Endothelial cell of umbilical vein (primary cell): ENCODE data around the gene PCGF5. TPM values are rescaled to one million over a fixed set of nuclear protein-coding genes. Genes with fewer than 3 reads are reported as not detected.

Experiments
- BruUV-seq: library from RNA; stranded (reverse); fragments of 400-500 nt; replicated peaks from 2 replicates; lab custom pipeline; 2021; lab: Mats Ljungman, UMichigan
- CTCF ChIA-PET: fragments of 300-600, 350-600 bp; sonication (Branson Sonifier 250); formaldehyde crosslinking; loops from one replicate; lab custom pipeline; 2021; ENCODE audit warnings: antibody characterized with exemption, inconsistent platforms; lab: Charles Lee
- POLR2A ChIA-PET: fragments of 300-600, 350-600 bp; sonication (Branson Sonifier 250); formaldehyde crosslinking; loops from one replicate; lab custom pipeline; 2021; ENCODE audit warnings: antibody characterized with exemption, inconsistent platforms; lab: Charles Lee
- DNase-seq: peaks from one replicate; pipeline ENCODE4 v3.0.0-alpha.2; 2011; ENCODE audit warnings: low read depth, low spot score
- FAIRE-seq: peaks from 2 replicates; lab custom pipeline; 2011; peaks lifted over from hg19 to GRCh38; lab: Jason Lieb, UNC
- H2AFZ ChIP-seq: 2 replicates; pipeline ENCODE4 v1.6.0; 2012; ENCODE audit warnings: low read depth, low read length, control low read depth, inconsistent platforms
- H3K27ac ChIP-seq: 2 replicates; pipeline ENCODE4 v1.5.1; 2011; ENCODE audit warnings: low read depth, mild to moderate bottlenecking, control low read depth, low read length, moderate library complexity; ENCODE audit not compliant: insufficient read depth
- H3K27me3 ChIP-seq, 2 experiments: 2 replicates each; pipeline versions ENCODE4 v1.6.0 to v1.6.1; 2011; ENCODE audit warnings: low read length in 2 of 2, mixed read lengths in 1 of 2; ENCODE audit not compliant: control insufficient read depth in 2 of 2, insufficient read depth in 2 of 2
- H3K36me3 ChIP-seq, 2 experiments: 2 replicates in 1 of 2; 3 replicates in 1 of 2; pipeline ENCODE4 v1.5.1; 2011; ENCODE audit warnings: low read length in 2 of 2, mild to moderate bottlenecking in 1 of 2, moderate library complexity in 1 of 2; ENCODE audit not compliant: control insufficient read depth in 2 of 2, insufficient read depth in 2 of 2; ENCODE audit errors: extremely low read depth in 1 of 2
- H3K4me1 ChIP-seq: 3 replicates; pipeline ENCODE4 v1.5.1; 2011; ENCODE audit warnings: mild to moderate bottlenecking, low read length; ENCODE audit not compliant: control insufficient read depth, insufficient read depth; ENCODE audit errors: extremely low read depth
- H3K4me2 ChIP-seq: 2 replicates; pipeline ENCODE4 v1.6.1; 2011; ENCODE audit warnings: low read length, control low read depth, mixed read lengths; ENCODE audit not compliant: insufficient read depth
- H3K4me3 ChIP-seq, 3 experiments: fragments of 200-600 bp in 1 of 3; sonication (generic), shearing (Covaris generic) in 1 of 3; replicated peaks in 1 of 3; 2 replicates each; pipeline ENCODE4 v1.5.1; 2011 to 2016; ENCODE audit warnings: control low read depth in 3 of 3, low read length in 3 of 3, mild to moderate bottlenecking in 2 of 3, inconsistent platforms in 1 of 3, low read depth in 1 of 3, moderate library complexity in 1 of 3; ENCODE audit not compliant: insufficient read depth in 1 of 3
- H3K79me2 ChIP-seq: 2 replicates; pipeline ENCODE4 v1.6.0; 2012; ENCODE audit warnings: low read length, inconsistent platforms; ENCODE audit not compliant: control insufficient read depth, insufficient read depth
- H3K9ac ChIP-seq: replicated peaks from 2 replicates; pipeline ENCODE3; 2011; ENCODE audit warnings: low read length, control low read depth; ENCODE audit not compliant: insufficient read depth; ENCODE audit errors: extremely low read depth
- H3K9me1 ChIP-seq: replicated peaks from 3 replicates; pipeline ENCODE4 v1.6.0; 2011; ENCODE audit warnings: mild to moderate bottlenecking, low read length; ENCODE audit not compliant: control insufficient read depth, insufficient read depth; ENCODE audit errors: extremely low read depth
- H3K9me3 ChIP-seq: replicated peaks from 2 replicates; pipeline ENCODE4 v1.5.1; 2012; ENCODE audit warnings: low read length, inconsistent platforms; ENCODE audit not compliant: control insufficient read depth, insufficient read depth
- H4K20me1 ChIP-seq: replicated peaks from 2 replicates; pipeline ENCODE3; 2011; ENCODE audit warnings: mild to moderate bottlenecking, low read length; ENCODE audit not compliant: control insufficient read depth, insufficient read depth; ENCODE audit errors: extremely low read depth
- EZH2 ChIP-seq: IDR thresholded peaks from 2 replicates; pipeline ENCODE4 v1.6.1; 2012; ENCODE audit warnings: borderline replicate concordance, low read depth, mild to moderate bottlenecking, moderate library complexity, low read length, inconsistent platforms; ENCODE audit not compliant: severe bottlenecking
- FOS ChIP-seq: IDR thresholded peaks from 2 replicates; pipeline ENCODE4 v1.6.1; 2011; ENCODE audit warnings: mild to moderate bottlenecking, low read length, moderate library complexity, borderline replicate concordance; ENCODE audit not compliant: insufficient read depth
- GATA2 ChIP-seq: IDR thresholded peaks from 2 replicates; pipeline ENCODE4 v1.7.0; 2011; ENCODE audit warnings: low read depth, mild to moderate bottlenecking, moderate library complexity, mixed read lengths, low read length; ENCODE audit not compliant: insufficient read length, insufficient read depth
- JUN ChIP-seq: IDR thresholded peaks from 2 replicates; pipeline ENCODE4 v1.6.1; 2011; ENCODE audit warnings: borderline replicate concordance, low read depth; ENCODE audit not compliant: insufficient read length, insufficient read depth
- MYC ChIP-seq: IDR thresholded peaks from one replicate; pipeline ENCODE4 v1.6.1; 2011; ENCODE audit warnings: mild to moderate bottlenecking, low read depth, low read length
- POLR2A ChIP-seq: IDR thresholded peaks from 2 replicates; pipeline ENCODE4 v1.6.1; 2012; ENCODE audit warnings: low read depth, mild to moderate bottlenecking, control low read depth, low read length
- POLR2AphosphoS5 ChIP-seq: IDR thresholded peaks from 2 replicates; pipeline ENCODE4 v1.6.1; 2012; ENCODE audit warnings: low read depth, mild to moderate bottlenecking, control low read depth, low read length, moderate library complexity; ENCODE audit not compliant: insufficient read depth
- dilution Hi-C: fragments of 300-500 bp; cut with MboI; formaldehyde crosslinking; loops from one replicate; pipeline ENCODE4 v1.15.0; 2019; ENCODE audit warnings: low sequenced_read_pairs; ENCODE audit not compliant: extremely low pct_ligation_motif_present
- intact Hi-C: fragments of 100-400 bp; cut with micrococcal nuclease; formaldehyde crosslinking; loops from one replicate; pipeline ENCODE4 v1.10.0; 2022
- polyA plus RNA-seq, 4 experiments: library from polyadenylated mRNA; depleted of rRNA in 3 of 4; stranded (reverse) in 3 of 4; unstranded in 1 of 4; fragments of >200 nt; gene quantifications; 2 replicates each; pipeline versions ENCODE4 v1.2.1 to v1.2.3, GENCODE V29; 2011 to 2012; ENCODE audit warnings: missing spikeins in 1 of 4
- total RNA-seq: library from RNA; stranded (reverse); gene quantifications from 2 replicates; pipeline ENCODE4 v1.2.3, GENCODE V29; 2021
- TF ChIP-seq, protein P1 (sequence below): IDR thresholded peaks from 2 replicates; pipeline ENCODE4 v1.6.1; 2011; ENCODE audit not compliant: insufficient read depth, insufficient read length
- TF ChIP-seq, protein P2 (sequence below), 2 donors: IDR thresholded peaks; 1 replicate in 1 of 2; 2 replicates in 1 of 2; pipeline ENCODE4 v1.5.1; 2011; ENCODE audit warnings: low read length in 2 of 2, mild to moderate bottlenecking in 2 of 2, moderate library complexity in 2 of 2, control low read depth in 1 of 2, inconsistent platforms in 1 of 2, low read depth in 1 of 2; ENCODE audit not compliant: insufficient read depth in 1 of 2; ENCODE audit errors: extremely low read depth in 1 of 2

Gene PCGF5
- total and polyA plus RNA-seq, 2 donors (not counting 3 experiments of a cell fraction or from before 2014, with no cell fraction given) = 25.0 to 29.8 TPM

DNA sequence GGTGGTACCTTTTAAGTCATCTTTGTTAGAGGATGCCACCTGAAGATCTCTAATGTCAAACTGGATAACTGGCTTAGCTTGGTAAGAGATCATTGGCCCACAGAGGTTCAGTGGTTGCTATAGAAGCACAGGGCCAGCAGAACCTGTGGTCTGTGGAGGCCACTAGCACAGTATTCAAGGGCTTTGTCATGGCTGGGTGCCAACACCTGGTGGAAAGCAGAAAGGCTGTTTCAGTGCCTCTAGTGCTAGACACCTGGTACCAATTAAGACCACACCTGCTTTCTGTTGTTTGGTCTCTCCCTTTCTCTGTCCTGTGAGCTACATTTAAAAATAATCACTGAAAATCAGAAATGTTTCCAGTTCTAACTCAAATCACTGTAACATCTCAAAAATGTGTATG is 10.0 kb upstream of the PCGF5 start:
- dilution Hi-C loops (no loop called here), intact Hi-C loops (no loop called here)
- no peaks in the 10 kb centered on the region for H3K4me1 ChIP-seq
- no peaks in the 10 kb centered on the region for H3K79me2 ChIP-seq
- H3K36me3 ChIP-seq = no peaks in the 10 kb centered on the region
- H3K27ac ChIP-seq = no peak overlapping the region
- H3K4me3 ChIP-seq = no peak overlapping the region
- H4K20me1 ChIP-seq = no peaks in the 10 kb centered on the region
- no peaks in the 10 kb centered on the region for H3K9me1 ChIP-seq
- no peak for FAIRE-seq
- H3K9ac ChIP-seq = no peak overlapping the region
- no peak for TF ChIP-seq EZH2
- TF ChIP-seq POLR2AphosphoS5 = no peak
- TF ChIP-seq, protein P1, sequence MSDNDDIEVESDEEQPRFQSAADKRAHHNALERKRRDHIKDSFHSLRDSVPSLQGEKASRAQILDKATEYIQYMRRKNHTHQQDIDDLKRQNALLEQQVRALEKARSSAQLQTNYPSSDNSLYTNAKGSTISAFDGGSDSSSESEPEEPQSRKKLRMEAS = no peak
- no peak for TF ChIP-seq GATA2
- no peak for TF ChIP-seq POLR2A
- no peak for TF ChIP-seq FOS
- DNase-seq = no peak
- ChIA-PET POLR2A (no interaction called here), CTCF (no interaction called here)
- no peak overlapping the region for H2AFZ ChIP-seq
- H3K9me3 ChIP-seq = no peaks in the 10 kb centered on the region
- no peak overlapping the region for H3K4me2 ChIP-seq
- no TSS peak for BruUV-seq
- no peaks in the 10 kb centered on the region for H3K27me3 ChIP-seq

DNA sequence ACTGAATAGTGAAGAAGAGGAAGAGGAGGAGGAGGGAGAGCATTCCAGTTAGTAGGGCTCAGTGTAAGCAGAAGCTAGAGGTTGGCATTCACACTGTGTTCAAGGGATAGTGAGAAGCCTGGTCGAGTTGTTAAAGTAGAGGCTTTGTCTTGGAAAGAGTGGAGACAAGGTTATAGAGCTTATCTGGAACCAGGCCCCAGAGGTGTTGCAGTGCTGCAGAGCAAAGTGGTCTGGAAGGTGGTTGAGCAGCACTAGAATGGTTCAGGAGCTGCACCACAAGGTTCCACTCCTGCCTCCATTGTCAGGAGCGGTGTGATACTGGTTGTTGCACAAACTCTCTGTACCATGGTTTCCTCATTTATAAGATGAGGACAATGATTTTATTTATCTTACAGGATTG is 8.8 kb upstream of the PCGF5 start:
- no peaks in the 10 kb centered on the region for H4K20me1 ChIP-seq
- CTCF ChIA-PET = interaction anchor here (0.6 to 1.3 kb wide), 4 partner anchors 12 to 88 kb away, joined by 3 to 5 read pairs (median 3); no protein-coding TSS in a partner anchor
- no peaks in the 10 kb centered on the region for H3K27me3 ChIP-seq
- FAIRE-seq = no peak
- DNase-seq = no peak
- H3K79me2 ChIP-seq = no peaks in the 10 kb centered on the region
- no peak overlapping the region for H2AFZ ChIP-seq
- no peaks in the 10 kb centered on the region for H3K4me1 ChIP-seq
- no peak overlapping the region for H3K27ac ChIP-seq
- POLR2A ChIA-PET = no interaction called here
- no peaks in the 10 kb centered on the region for H3K9me3 ChIP-seq
- dilution Hi-C loops = no loop called here
- no peak overlapping the region for H3K4me2 ChIP-seq
- no TSS peak for BruUV-seq
- H3K36me3 ChIP-seq = no peaks in the 10 kb centered on the region
- TF ChIP-seq, protein P1 = no peak
- TF ChIP-seq, protein P2, sequence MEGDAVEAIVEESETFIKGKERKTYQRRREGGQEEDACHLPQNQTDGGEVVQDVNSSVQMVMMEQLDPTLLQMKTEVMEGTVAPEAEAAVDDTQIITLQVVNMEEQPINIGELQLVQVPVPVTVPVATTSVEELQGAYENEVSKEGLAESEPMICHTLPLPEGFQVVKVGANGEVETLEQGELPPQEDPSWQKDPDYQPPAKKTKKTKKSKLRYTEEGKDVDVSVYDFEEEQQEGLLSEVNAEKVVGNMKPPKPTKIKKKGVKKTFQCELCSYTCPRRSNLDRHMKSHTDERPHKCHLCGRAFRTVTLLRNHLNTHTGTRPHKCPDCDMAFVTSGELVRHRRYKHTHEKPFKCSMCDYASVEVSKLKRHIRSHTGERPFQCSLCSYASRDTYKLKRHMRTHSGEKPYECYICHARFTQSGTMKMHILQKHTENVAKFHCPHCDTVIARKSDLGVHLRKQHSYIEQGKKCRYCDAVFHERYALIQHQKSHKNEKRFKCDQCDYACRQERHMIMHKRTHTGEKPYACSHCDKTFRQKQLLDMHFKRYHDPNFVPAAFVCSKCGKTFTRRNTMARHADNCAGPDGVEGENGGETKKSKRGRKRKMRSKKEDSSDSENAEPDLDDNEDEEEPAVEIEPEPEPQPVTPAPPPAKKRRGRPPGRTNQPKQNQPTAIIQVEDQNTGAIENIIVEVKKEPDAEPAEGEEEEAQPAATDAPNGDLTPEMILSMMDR (IDR thresholded peaks at IDR 0.05; ENCODE audit: extremely low read depth in 1 of 2, insufficient read depth in 1 of 2, low read depth in 1 of 2, low read length in 2 of 2) = no peak
- TF ChIP-seq POLR2A = no peak
- no peak for TF ChIP-seq POLR2AphosphoS5
- TF ChIP-seq MYC = no peak
- no peak for TF ChIP-seq GATA2
- no peak for TF ChIP-seq JUN
- no peak for TF ChIP-seq FOS
- TF ChIP-seq EZH2 = no peak
- H3K9me1 ChIP-seq = no peaks in the 10 kb centered on the region
- H3K9ac ChIP-seq = no peak overlapping the region
- intact Hi-C loops = no loop called here
- H3K4me3 ChIP-seq = no peak overlapping the region
